H1 (cell line): ENCODE results near the gene CACNG7. TPM values are rescaled to one million over a fixed set of nuclear protein-coding genes. Genes with fewer than 3 reads are reported as not detected.

ENCODE experiments used
- CTCF ChIA-PET: fragments of 300-600 bp; sonication (Branson Sonifier 250); formaldehyde crosslinking; loops from one replicate; lab custom pipeline; 2021; ENCODE audit not compliant: partially characterized antibody; lab: Charles Lee
- POLR2A ChIA-PET: fragments of 300-600 bp; sonication (Branson Sonifier 250); formaldehyde crosslinking; loops from one replicate; lab custom pipeline; 2021; ENCODE audit warnings: inconsistent platforms; ENCODE audit not compliant: partially characterized antibody; lab: Charles Lee
- DNase-seq, 2 experiments: peaks; one replicate each; pipeline versions ENCODE4 v3.0.0 to v3.0.0-alpha.2; 2010 to 2022; ENCODE audit warnings: low spot score in 2 of 2, low read depth in 1 of 2, mixed read lengths in 1 of 2
- FAIRE-seq: peaks from 2 replicates; lab custom pipeline; 2011; peaks lifted over from hg19 to GRCh38; lab: Jason Lieb, UNC
- H2AFZ ChIP-seq: 2 replicates; pipeline ENCODE4 v1.8.1; 2012; ENCODE audit warnings: low read length, inconsistent platforms
- H2AK5ac ChIP-seq: 2 replicates; pipeline ENCODE4 v1.6.1; 2013; ENCODE audit warnings: low read depth, low read length
- H2BK120ac ChIP-seq: replicated peaks from 2 replicates; pipeline ENCODE3; 2013; ENCODE audit warnings: low read depth, low read length, inconsistent platforms
- H2BK12ac ChIP-seq: 2 replicates; pipeline ENCODE4 v1.6.1; 2013; ENCODE audit warnings: low read depth, low read length
- H2BK15ac ChIP-seq: 2 replicates; pipeline ENCODE4 v1.6.1; 2013; ENCODE audit warnings: low read length
- H2BK20ac ChIP-seq: 2 replicates; pipeline ENCODE4 v1.6.1; 2013; ENCODE audit warnings: low read length
- H2BK5ac ChIP-seq: 2 replicates; pipeline ENCODE4 v1.6.1; 2013; ENCODE audit warnings: low read depth, low read length
- H3K14ac ChIP-seq: 2 replicates; pipeline ENCODE4 v1.6.1; 2013; ENCODE audit warnings: inconsistent platforms; ENCODE audit not compliant: insufficient read length
- H3K18ac ChIP-seq: 2 replicates; pipeline ENCODE4 v1.6.1; 2013; ENCODE audit warnings: low read length; ENCODE audit errors: extremely low read depth
- H3K23ac ChIP-seq: 2 replicates; pipeline ENCODE4 v1.6.1; 2013; ENCODE audit warnings: inconsistent platforms; ENCODE audit not compliant: insufficient read length
- H3K23me2 ChIP-seq: 2 replicates; pipeline ENCODE4 v1.6.1; 2013; ENCODE audit warnings: low read depth, low read length
- H3K27ac ChIP-seq: 2 replicates; pipeline ENCODE4 v1.6.1; 2011; ENCODE audit warnings: low read depth, low read length, inconsistent platforms
- H3K27me3 ChIP-seq, 4 experiments: replicated peaks in 1 of 4; 1 replicate in 1 of 4; 2 replicates in 3 of 4; pipeline versions ENCODE4 v1.6.1 to v1.8.1; 2011 to 2013; ENCODE audit warnings: low read length in 3 of 4, mild to moderate bottlenecking in 3 of 4, inconsistent platforms in 2 of 4, mixed read lengths in 2 of 4, moderate library complexity in 1 of 4; ENCODE audit not compliant: control insufficient read depth in 3 of 4, insufficient read depth in 3 of 4; ENCODE audit errors: extremely low read depth in 1 of 4
- H3K36me3 ChIP-seq, 4 experiments: 2 replicates each; pipeline versions ENCODE4 v1.6.1 to v1.8.1; 2011 to 2013; ENCODE audit warnings: mild to moderate bottlenecking in 4 of 4, low read length in 3 of 4, moderate library complexity in 2 of 4, control low read depth in 1 of 4, inconsistent platforms in 1 of 4; ENCODE audit not compliant: insufficient read depth in 4 of 4, control insufficient read depth in 2 of 4
- H3K4ac ChIP-seq: replicated peaks from 2 replicates; pipeline ENCODE3; 2013; ENCODE audit warnings: low read length, low read depth, mixed read lengths, inconsistent platforms; ENCODE audit not compliant: insufficient read length
- H3K4me1 ChIP-seq, 4 experiments: replicated peaks in 1 of 4; 1 replicate in 1 of 4; 2 replicates in 3 of 4; pipeline versions ENCODE4 v1.6.1 to v1.8.1; 2011 to 2013; ENCODE audit warnings: low read length in 3 of 4, inconsistent platforms in 2 of 4, mixed read lengths in 1 of 4; ENCODE audit not compliant: insufficient read depth in 4 of 4, control insufficient read depth in 3 of 4
- H3K4me2 ChIP-seq, 2 experiments: 2 replicates each; pipeline versions ENCODE4 v1.6.1 to v1.8.1; 2011 to 2013; ENCODE audit warnings: low read depth in 2 of 2, low read length in 2 of 2, control low read depth in 1 of 2, inconsistent platforms in 1 of 2, mild to moderate bottlenecking in 1 of 2; ENCODE audit not compliant: insufficient read depth in 1 of 2
- H3K4me3 ChIP-seq, 4 experiments: fragments of 200-600, 300-600 bp in 1 of 4; sonication (generic), shearing (Covaris generic), sonication (Bioruptor Twin) in 1 of 4; 2 replicates each; pipeline versions ENCODE4 v1.5.1 to v1.8.1; 2011 to 2016; ENCODE audit warnings: low read length in 4 of 4, low read depth in 3 of 4, control low read depth in 2 of 4, inconsistent platforms in 2 of 4, mild to moderate bottlenecking in 2 of 4, mixed read lengths in 1 of 4, moderate library complexity in 1 of 4; ENCODE audit not compliant: insufficient read depth in 2 of 4; ENCODE audit errors: extremely low read depth in 1 of 4
- H3K56ac ChIP-seq: replicated peaks from 2 replicates; pipeline ENCODE3; 2013; ENCODE audit warnings: low read depth, mild to moderate bottlenecking, mixed read lengths, low read length, inconsistent platforms; ENCODE audit not compliant: insufficient read length
- H3K79me1 ChIP-seq: 2 replicates; pipeline ENCODE4 v1.6.1; 2013; ENCODE audit warnings: low read depth, low read length, control low read depth
- H3K79me2 ChIP-seq, 2 experiments: 2 replicates each; pipeline versions ENCODE4 v1.6.1 to v1.8.1; 2012 to 2013; ENCODE audit warnings: low read length in 2 of 2, mild to moderate bottlenecking in 2 of 2, inconsistent platforms in 1 of 2; ENCODE audit not compliant: insufficient read depth in 2 of 2, control insufficient read depth in 1 of 2
- H3K9ac ChIP-seq, 4 experiments: replicated peaks in 1 of 4; 1 replicate in 1 of 4; 2 replicates in 3 of 4; pipeline versions ENCODE4 v1.6.1 to v1.8.1; 2011 to 2013; ENCODE audit warnings: low read depth in 3 of 4, low read length in 3 of 4, control low read depth in 2 of 4, mild to moderate bottlenecking in 2 of 4, moderate library complexity in 2 of 4, inconsistent platforms in 1 of 4; ENCODE audit errors: extremely low read depth in 1 of 4
- H3K9me3 ChIP-seq, 2 experiments: 2 replicates each; pipeline versions ENCODE4 v1.6.1 to v1.8.1; 2012 to 2013; ENCODE audit warnings: mild to moderate bottlenecking in 2 of 2, moderate library complexity in 2 of 2, control low read depth in 1 of 2, inconsistent platforms in 1 of 2, low read depth in 1 of 2, low read length in 1 of 2, mixed read lengths in 1 of 2; ENCODE audit not compliant: insufficient read depth in 2 of 2
- H4K20me1 ChIP-seq, 2 experiments: replicated peaks in 1 of 2; 2 replicates each; pipeline versions ENCODE3 to v1.8.1; 2011 to 2013; ENCODE audit warnings: inconsistent platforms in 2 of 2, low read length in 2 of 2, mild to moderate bottlenecking in 1 of 2; ENCODE audit not compliant: insufficient read depth in 2 of 2, control insufficient read depth in 1 of 2
- H4K5ac ChIP-seq: 2 replicates; pipeline ENCODE4 v1.6.1; 2013; ENCODE audit warnings: low read length, low read depth, mixed read lengths, inconsistent platforms; ENCODE audit not compliant: insufficient read length
- H4K8ac ChIP-seq: 2 replicates; pipeline ENCODE4 v1.8.0; 2013; ENCODE audit warnings: mild to moderate bottlenecking, moderate library complexity, low read length, inconsistent platforms; ENCODE audit not compliant: insufficient read depth; ENCODE audit errors: extremely low read depth
- H4K91ac ChIP-seq: replicated peaks from 2 replicates; pipeline ENCODE3; 2013; ENCODE audit warnings: low read length, mixed read lengths, inconsistent platforms; ENCODE audit not compliant: insufficient read length
- GABPA ChIP-seq: IDR thresholded peaks from 2 replicates; pipeline ENCODE4 v1.6.1; 2011; ENCODE audit warnings: mild to moderate bottlenecking, low read length, moderate library complexity, borderline replicate concordance; ENCODE audit not compliant: insufficient read depth
- SP2 ChIP-seq: IDR thresholded peaks from 2 replicates; pipeline ENCODE4 v1.6.1; 2012; ENCODE audit warnings: mild to moderate bottlenecking, low read length, inconsistent platforms
- WGBS, 2 experiments: shearing (Covaris generic) in 1 of 2; methylation state at CpG; one replicate each; pipeline versions ENCODE4 v1.1.6 to v1.1.7; 2013 to 2015; ENCODE audit warnings: low lambda C conversion rate in 2 of 2, mixed read lengths in 2 of 2, inconsistent platforms in 1 of 2, low coverage in 1 of 2, missing lambda C conversion rate in 1 of 2; ENCODE audit not compliant: insufficient replicate concordance in 2 of 2, insufficient coverage in 1 of 2, insufficient read length in 1 of 2; ENCODE audit errors: extremely low coverage in 1 of 2, missing lambda C conversion rate in 1 of 2; 5-methylcytosine and 5-hydroxymethylcytosine counted together
- polyA plus RNA-seq, 7 experiments: library from polyadenylated mRNA; depleted of rRNA in 3 of 7; stranded (reverse) in 5 of 7; unstranded in 2 of 7; fragments of >200 nt in 5 of 7; fragments of 200-250 nt in 2 of 7; gene quantifications; 1 replicate in 5 of 7; 2 replicates in 1 of 7; 4 replicates in 1 of 7; pipeline versions ENCODE4 v1.2.1 to v1.2.3, GENCODE V29; 2011 to 2013; ENCODE audit warnings: missing spikeins in 2 of 7, mixed read lengths in 2 of 7
- total RNA-seq: library from RNA; stranded (reverse); fragmentation: NEBNext Ultra II Directional; extraction: Animal tissue kit (Norgen Biotek cat#: 25700); gene quantifications from 2 replicates; pipeline ENCODE4 v1.2.1, GENCODE V29; 2021

The CACNG7 gene
- total and polyA plus RNA-seq, 2 of the 8 experiments (the other 6 are each of a cell fraction or from before 2014, with no cell fraction given): 28.9 to 69.8 TPM

DNA sequence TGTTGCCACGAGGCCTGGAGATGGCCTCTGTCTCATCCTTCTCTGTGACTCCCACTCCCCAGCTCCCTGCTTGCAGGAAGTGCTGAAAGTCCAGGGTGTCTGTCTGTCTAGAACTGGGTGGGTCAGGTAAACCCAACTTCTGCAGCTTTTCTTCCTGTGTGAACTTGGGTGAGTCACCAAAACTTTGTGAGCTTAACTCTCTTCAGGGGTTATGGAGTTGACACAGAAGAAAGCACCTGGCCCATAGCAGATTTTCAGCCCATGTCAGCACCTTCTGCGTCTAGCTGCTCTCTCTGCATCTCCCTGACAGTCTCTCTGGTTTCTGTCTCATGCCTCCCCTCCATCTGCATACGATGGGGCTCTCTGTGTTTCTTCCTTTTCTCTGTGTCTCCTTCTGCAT is 4.2 kb upstream of the CACNG7 start:
- ChIA-PET CTCF (interaction anchor here (0.6 to 3.2 kb wide), 10 partner anchors 8 to 125 kb away, joined by 3 to 17 read pairs (median 4); no protein-coding TSS in a partner anchor), POLR2A (interaction anchor here (0.6 to 1.7 kb wide), 6 partner anchors 26 to 227 kb away, joined by 3 to 6 read pairs (median 3); partner anchors contain the start of gene MYADM)
- Histone ChIP-seq H3K27me3 (peaks cover 0 to 17% (median 13%) of the 10 kb centered on the region in 4 experiments; a peak in 5 of 7 replicates), H2AK5ac (no peak overlapping the region), H2AFZ (no peak overlapping the region), H3K79me2 (no peaks in the 10 kb centered on the region), H3K4me1 (peaks cover 0 to 14% (median 4%) of the 10 kb centered on the region in 4 experiments; a peak in 5 of 7 replicates), H3K4ac (no peak overlapping the region), H2BK5ac (no peak overlapping the region), H3K23ac (no peak overlapping the region), H3K36me3 (peaks cover 0 to 8% (median 2%) of the 10 kb centered on the region in 4 experiments; a peak in 4 of 8 replicates), H4K5ac (no peak overlapping the region), H3K18ac (no peak overlapping the region), H4K20me1 (peaks cover 0 to 3% of the 10 kb centered on the region in 2 experiments), H3K23me2 (peaks cover 19% of the 10 kb centered on the region), H3K79me1 (0 out of 2 replicates have a peak, but pooled peaks cover 2% of the 10 kb centered on the region), H4K91ac (no peak overlapping the region), H2BK20ac (no peak overlapping the region), H4K8ac (no peak overlapping the region), H2BK12ac (no peak overlapping the region), H3K4me3 (no peak overlapping the region), H3K14ac (no peak overlapping the region), H3K4me2 (peak overlapping the region in 1 of 2 experiments; percentile 95; a peak in 1 of 4 replicates), H3K9me3 (no peaks in the 10 kb centered on the region), H3K9ac (no peak overlapping the region), H3K56ac (no peak overlapping the region), H3K27ac (no peak overlapping the region), H2BK15ac (no peak overlapping the region), H2BK120ac (no peak overlapping the region)
- WGBS, 2 experiments: 72% methylated on average over 3 of the region's 3 CpGs; no CpG with 5 or more reads in 1 of the 2 experiments
- FAIRE-seq (no peak), DNase-seq (no peak)
- no peak for TF ChIP-seq SP2
- TF ChIP-seq GABPA: no peak
